Fibroblast of peridontal ligament (primary cell): ENCODE results near the gene EMX2.

Experiments
- DNase-seq: peaks from one replicate; pipeline ENCODE4 v3.0.0-alpha.2; 2010; ENCODE audit errors: extremely low read depth

EMX2 gene

GRCh38 chr10:117532003-117532385 lies 10.6 kb upstream of the EMX2 start:
- DNase-seq = no peak

GRCh38 chr10:117532451-117533107 lies 10.0 kb upstream of the EMX2 start:
- no peak for DNase-seq

DNA sequence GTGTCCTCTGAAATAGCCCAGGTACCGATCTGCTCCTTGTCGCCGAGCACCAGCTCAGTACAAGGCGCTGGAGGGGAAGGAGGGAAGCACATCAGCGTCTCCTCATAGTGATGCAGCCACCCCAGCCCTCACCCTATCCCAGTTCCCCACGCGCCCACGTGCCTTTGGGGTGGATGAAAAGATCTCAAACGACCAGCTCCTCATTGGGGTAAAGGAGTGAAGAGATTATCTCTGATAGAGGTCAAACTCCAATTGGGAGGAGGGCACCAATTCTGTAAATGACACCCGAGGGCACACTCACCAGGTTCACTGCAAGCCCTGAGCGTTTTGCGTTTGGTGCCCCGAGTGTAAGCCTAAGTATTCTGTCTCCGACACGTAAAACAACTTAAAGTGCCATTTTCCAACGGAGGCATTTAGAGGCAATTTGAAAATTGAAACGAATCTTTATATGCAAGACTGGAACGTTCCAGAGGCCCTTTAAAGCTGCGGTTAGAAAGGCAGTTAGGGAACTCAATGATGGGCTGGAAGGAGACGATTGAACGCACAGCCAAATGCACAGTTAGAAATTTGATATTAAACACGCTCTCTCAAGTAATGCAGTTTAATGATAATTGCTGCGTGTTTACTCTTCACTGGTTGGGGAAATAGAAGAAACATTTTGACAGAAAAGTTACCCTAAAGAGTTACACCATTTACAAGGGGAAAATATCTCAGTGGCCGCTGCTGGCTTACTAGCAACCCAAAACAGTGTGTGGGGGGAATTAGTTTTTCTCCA lies 8.9 kb upstream of the EMX2 start:
- no peak for DNase-seq

DNA sequence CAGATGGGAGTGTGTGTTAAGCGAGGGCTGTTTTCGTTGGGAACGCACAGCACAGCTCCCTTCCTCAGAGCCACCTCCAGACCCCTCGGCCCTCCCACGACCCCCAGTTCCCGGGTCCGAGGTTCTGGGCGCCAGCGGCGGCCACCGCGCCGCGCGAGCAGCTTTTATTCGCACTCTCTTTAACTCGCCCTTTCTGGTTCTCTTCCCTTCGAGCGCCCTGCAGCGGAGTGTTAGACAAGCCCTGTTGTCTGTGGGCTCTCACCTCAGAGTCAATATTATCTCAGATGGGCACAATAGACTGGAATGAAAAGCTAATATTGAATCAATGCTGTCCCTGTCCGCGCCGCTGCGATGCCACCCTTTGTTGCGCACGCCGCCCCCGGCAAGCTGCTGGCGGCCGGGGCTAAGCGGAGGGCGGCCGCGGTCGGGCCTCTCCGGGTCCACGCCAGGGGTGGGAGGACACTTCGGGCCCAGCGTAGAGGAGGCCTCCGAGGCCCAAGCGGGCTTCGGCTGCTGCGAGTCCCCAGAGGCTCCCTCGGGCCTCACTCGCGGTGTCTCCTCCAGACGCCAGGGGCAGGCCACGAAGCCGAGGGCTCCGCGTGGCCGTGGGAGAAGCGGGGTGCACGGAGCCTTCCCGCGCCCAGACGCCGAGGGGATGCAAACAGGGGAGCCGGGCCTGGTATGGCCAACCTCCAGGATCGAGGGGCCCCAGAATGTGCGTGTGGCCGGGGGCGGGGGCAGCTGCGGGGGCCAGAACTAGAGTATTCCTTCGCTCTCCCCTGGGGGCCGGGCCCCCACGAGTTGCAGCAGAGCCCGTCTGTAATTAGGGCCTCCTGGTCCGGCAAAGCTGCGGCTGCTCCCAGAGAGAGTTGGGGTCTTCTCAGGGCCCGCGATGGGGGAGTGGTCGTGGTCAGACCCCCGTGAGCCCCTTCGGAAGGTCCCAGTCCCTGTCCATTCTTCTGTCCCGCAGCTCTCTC lies 7.9 kb upstream of the EMX2 start:
- no peak for DNase-seq

GRCh38 chr10:117535298-117536071 lies 7.1 kb upstream of the EMX2 start:
- DNase-seq = no peak

DNA sequence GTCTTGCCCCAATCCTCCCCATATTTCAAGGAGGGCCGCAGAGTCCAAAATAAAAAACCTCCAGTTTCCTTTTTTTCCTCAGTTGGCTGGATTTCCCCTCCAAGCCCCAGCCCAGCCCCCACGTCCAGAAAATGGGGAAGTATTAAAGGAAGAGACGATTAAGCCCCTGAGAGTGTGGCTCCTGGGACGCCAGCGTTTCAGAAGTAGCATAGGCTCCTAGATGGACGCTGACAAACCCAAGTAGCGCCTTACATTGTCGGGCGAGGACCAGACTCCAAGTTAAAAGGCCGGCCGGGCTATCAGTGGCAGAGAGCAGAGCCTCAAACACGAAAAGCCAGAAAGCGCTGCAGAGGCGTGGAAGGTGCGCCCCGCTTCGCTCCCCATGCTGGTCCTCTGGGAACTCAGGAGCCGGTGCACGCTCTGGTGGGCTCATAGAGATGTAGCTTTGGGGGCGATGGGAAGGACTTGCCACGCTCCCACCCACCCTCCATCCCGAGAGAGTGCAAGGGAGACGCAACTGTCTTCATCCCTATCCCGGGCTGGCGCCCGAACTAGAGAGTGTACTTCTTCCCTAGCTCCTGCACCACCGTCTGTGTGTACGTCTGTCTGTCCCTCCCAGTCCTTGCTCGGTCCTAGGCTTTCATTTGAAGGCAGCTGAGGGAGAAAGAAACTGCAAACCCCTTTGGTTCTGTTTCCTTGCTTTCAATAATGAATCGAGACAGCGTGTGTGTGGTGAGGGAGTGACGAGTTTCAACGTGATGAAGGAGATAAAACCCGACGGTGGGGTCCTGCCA lies 6.3 kb upstream of the EMX2 start:
- no peak for DNase-seq

DNA sequence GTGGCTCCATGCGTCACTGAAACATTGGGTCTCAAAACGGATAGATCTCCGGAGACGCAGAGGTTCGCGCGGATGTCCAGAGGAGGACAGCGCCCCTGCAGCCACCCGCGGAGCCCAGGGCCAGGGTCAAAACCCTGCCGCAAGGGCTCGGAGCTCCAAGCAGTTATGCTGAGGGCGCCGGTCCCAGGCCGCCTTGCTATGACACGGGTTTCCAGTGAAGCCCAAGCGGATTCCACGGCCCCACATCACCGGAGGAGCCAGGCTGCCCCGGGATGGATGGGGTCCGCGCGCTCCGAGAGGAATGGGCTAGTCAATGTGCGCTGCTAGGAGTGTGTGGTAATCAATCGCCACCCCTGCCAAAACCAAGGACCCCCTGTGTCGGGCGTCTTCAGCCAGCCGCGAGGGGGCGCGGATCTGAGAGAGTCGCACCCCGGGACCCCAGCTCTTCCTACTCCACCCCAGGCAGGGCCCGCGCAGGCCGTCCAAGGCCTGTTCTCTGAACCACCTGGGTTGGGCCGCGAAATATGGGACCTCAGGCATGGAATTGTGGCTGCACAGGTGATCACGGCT lies 5.6 kb upstream of the EMX2 start:
- DNase-seq = no peak

DNA sequence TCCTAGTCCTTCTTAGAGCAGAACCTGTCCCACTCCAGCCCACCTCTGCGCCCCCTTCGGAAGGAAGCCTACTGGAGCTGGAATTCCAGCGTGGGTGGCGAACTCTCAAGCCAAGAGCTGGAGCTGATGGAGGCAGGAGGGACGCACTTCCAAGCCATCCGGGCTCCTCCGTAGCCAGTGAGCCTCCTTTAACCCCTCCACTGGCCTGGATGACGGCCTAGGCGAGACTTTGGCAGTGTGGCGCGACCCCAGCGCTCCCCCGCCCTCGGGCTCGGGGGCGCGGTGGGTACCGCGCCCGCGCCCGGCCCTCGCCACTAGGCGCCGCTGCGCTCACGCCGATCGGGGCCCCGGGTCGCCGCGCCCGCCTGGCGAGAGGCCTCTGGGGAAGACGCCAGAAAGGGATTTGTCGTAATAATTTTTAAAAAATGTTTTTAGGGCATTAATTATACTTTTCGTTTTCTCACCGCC lies 5.1 kb upstream of the EMX2 start:
- DNase-seq = no peak

GRCh38 chr10:117537904-117538524 lies 4.5 kb upstream of the EMX2 start:
- DNase-seq = no peak

DNA sequence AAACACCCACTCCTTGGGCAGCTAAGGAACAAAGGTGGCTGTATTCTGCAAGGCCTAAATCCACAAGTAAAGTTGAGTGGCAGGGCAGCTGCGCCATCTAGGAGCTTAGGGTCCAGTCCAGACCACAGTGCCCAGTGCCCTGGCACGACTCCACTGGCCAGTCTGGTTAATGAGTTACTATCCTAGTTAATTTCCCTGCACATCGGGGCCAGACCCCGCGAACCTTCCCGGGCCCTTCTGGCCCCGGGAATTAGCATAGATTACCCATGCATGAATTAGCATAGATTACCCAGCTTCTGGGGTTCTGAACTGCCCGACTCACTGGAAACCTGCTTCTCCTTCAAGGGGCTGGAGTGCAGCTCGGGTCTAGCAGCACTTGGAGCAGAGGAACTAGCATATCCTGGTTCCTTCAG lies 3.2 kb upstream of the EMX2 start:
- DNase-seq = no peak

DNA sequence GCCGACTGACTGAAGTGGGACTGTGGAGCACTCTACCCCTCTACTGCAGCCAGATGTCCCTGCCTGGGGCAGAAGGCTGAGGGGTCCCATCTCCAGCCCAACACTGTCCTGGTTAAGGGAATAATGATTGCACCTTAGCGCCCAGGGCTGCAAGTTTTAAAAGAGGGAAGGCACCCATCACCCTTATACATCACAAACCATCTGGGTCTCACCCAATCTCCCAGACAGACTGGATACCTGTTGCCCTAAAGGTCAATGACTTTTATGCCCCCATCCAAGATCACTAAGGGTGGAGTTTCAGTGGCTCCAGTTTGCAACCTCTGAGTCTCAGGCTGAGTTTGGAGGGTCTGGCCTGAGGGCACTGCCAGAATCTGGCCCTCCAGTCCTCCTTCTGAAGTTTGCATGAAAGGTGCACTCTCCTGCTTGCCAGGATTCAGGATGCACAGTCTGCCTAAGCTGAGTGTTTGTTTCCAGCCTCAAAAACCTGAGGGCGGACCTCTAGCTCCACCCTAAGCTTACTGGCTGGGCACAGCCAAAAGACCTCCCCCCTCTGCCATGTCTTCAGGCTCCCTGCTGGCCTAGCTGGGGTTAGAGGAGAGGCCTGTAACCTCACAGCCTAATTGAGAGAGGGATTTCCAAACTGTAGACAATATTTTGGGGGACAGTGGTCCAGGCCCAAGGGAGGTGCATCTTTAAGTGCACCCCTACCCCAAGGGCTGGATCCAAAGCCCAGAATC lies 2.5 kb upstream of the EMX2 start:
- no peak for DNase-seq

- DNase-seq = no peak
These were observed 1.7 kb upstream of the EMX2 start for GRCh38 chr10:117540640-117541404.

DNA sequence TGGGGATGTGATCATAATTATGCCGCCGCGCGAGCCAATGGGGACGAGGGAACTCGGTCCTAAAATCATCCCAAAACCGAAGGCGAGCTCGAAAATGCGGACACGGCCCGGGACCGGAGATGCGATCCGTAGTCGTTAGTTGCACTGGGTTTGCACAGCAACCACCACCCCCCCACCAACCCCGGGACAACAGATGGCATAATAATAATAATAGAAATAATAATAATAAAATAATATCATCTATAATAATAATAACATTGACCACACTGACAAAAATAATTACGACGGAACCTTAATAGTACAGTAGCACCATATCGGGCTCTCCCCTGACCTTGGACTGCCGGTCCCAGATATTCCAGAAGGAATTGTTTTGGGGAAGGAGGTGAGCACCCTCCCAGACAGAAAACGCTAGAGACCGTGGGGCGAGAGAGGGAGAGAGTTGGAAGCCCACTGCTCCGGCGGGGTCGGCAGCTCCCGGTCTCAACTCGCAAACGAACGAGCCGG lies 1.1 kb upstream of the EMX2 start:
- no peak for DNase-seq

- DNase-seq = no peak
These were observed 439 bp upstream of the EMX2 start for GRCh38 chr10:117541909-117542705.

DNA sequence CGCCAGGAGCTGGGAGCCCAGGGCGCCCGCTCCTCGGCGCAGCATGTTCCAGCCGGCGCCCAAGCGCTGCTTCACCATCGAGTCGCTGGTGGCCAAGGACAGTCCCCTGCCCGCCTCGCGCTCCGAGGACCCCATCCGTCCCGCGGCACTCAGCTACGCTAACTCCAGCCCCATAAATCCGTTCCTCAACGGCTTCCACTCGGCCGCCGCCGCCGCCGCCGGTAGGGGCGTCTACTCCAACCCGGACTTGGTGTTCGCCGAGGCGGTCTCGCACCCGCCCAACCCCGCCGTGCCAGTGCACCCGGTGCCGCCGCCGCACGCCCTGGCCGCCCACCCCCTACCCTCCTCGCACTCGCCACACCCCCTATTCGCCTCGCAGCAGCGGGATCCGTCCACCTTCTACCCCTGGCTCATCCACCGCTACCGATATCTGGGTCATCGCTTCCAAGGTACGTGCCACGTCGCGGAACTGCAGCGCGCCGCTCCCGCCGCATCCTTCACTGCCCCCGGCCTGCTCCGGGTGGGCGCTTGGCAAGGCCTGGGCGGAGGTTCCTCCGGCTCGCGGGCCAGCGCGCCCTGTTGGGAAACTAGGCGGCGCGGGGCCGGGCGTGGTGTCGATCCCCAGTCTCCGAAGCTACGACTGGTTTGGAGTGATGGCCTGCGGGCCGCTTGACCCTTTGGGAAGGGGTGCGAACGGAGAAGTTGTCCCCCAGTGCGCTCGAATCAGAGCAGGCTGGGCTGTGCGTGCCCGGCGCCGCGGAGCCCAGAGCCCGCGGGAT lies 868 bp downstream of the EMX2 start:
- no peak for DNase-seq

- no peak for DNase-seq
These were observed 1.6 kb downstream of the EMX2 start for GRCh38 chr10:117544004-117544701.
